Astrocyte (in vitro differentiated cells and primary cell): ENCODE results near the gene POM121L2. TPM values are rescaled to one million over a fixed set of nuclear protein-coding genes. Genes with fewer than 3 reads are reported as not detected.

Experiments
- DNase-seq: peaks from one replicate; pipeline ENCODE4 v3.0.0-alpha.2; 2010; ENCODE audit warnings: low read depth
- FAIRE-seq: peaks from 2 replicates; lab custom pipeline; 2011; peaks lifted over from hg19 to GRCh38; lab: Jason Lieb, UNC
- H2AFZ ChIP-seq: 2 replicates; pipeline ENCODE4 v1.6.0; 2012; ENCODE audit warnings: low read depth, low read length, inconsistent platforms
- H3K27ac ChIP-seq: 2 replicates; pipeline ENCODE4 v1.5.1; 2011; ENCODE audit warnings: low read depth, low read length, inconsistent platforms
- H3K27me3 ChIP-seq: 2 replicates; pipeline ENCODE4 v1.6.0; 2011; ENCODE audit warnings: low read length, inconsistent platforms; ENCODE audit not compliant: insufficient read depth
- H3K36me3 ChIP-seq: 2 replicates; pipeline ENCODE4 v1.5.1; 2011; ENCODE audit warnings: low read length, inconsistent platforms; ENCODE audit not compliant: insufficient read depth
- H3K4me1 ChIP-seq: 2 replicates; pipeline ENCODE4 v1.5.1; 2011; ENCODE audit warnings: low read length, inconsistent platforms; ENCODE audit not compliant: insufficient read depth
- H3K4me2 ChIP-seq: 2 replicates; pipeline ENCODE4 v1.6.0; 2012; ENCODE audit warnings: low read length, inconsistent platforms
- H3K4me3 ChIP-seq: 2 replicates; pipeline ENCODE4 v1.5.1; 2011; ENCODE audit warnings: low read depth, mild to moderate bottlenecking, low read length, inconsistent platforms; ENCODE audit not compliant: insufficient read depth
- H3K79me2 ChIP-seq: 2 replicates; pipeline ENCODE4 v1.6.0; 2012; ENCODE audit warnings: mild to moderate bottlenecking, low read length, inconsistent platforms; ENCODE audit not compliant: insufficient read depth
- H3K9ac ChIP-seq: 2 replicates; pipeline ENCODE4 v1.6.0; 2012; ENCODE audit warnings: mild to moderate bottlenecking, low read length, inconsistent platforms
- H3K9me3 ChIP-seq: 2 replicates; pipeline ENCODE4 v1.5.1; 2012; ENCODE audit warnings: low read depth, mild to moderate bottlenecking, low read length, inconsistent platforms; ENCODE audit not compliant: insufficient read depth
- H4K20me1 ChIP-seq: 2 replicates; pipeline ENCODE4 v1.6.0; 2012; ENCODE audit warnings: low read length, inconsistent platforms; ENCODE audit not compliant: insufficient read depth
- H3K27ac Mint-ChIP-seq: one replicate; pipeline ENCODE4 v1.8.0; 2021; ENCODE audit warnings: mild to moderate bottlenecking, mixed read lengths; ENCODE audit not compliant: unreplicated experiment
- H3K27me3 Mint-ChIP-seq: one replicate; pipeline ENCODE4 v1.8.0; 2021; ENCODE audit warnings: low read depth, mixed read lengths; ENCODE audit not compliant: unreplicated experiment
- H3K36me3 Mint-ChIP-seq: one replicate; pipeline ENCODE4 v1.8.0; 2021; ENCODE audit warnings: low read depth, mixed read lengths; ENCODE audit not compliant: unreplicated experiment
- H3K4me1 Mint-ChIP-seq: one replicate; pipeline ENCODE4 v1.8.0; 2021; ENCODE audit warnings: low read depth, mixed read lengths; ENCODE audit not compliant: unreplicated experiment
- H3K4me3 Mint-ChIP-seq: one replicate; pipeline ENCODE4 v1.8.0; 2021; ENCODE audit warnings: mild to moderate bottlenecking, moderate library complexity, mixed read lengths; ENCODE audit not compliant: unreplicated experiment
- H3K9me3 Mint-ChIP-seq: one replicate; pipeline ENCODE4 v1.8.0; 2021; ENCODE audit warnings: mild to moderate bottlenecking, mixed read lengths; ENCODE audit not compliant: unreplicated experiment
- CTCF ChIP-seq: IDR thresholded peaks from 2 replicates; pipeline ENCODE4 v1.5.1; 2011; ENCODE audit warnings: low read depth, mild to moderate bottlenecking, inconsistent platforms, low read length, moderate library complexity; ENCODE audit not compliant: insufficient read depth
- EZH2 ChIP-seq: IDR thresholded peaks from 2 replicates; pipeline ENCODE4 v1.6.1; 2012; ENCODE audit warnings: mild to moderate bottlenecking, low read length, inconsistent platforms; ENCODE audit not compliant: insufficient read depth
- total RNA-seq: library from RNA; stranded (reverse); gene quantifications from 2 replicates; pipeline ENCODE4 v1.2.1, GENCODE V29; 2021

POM121L2 gene
- total RNA-seq, 1 donor from 2014 or later = not detected

- TF ChIP-seq CTCF = no peak
- TF ChIP-seq EZH2 = no peak
- H3K4me3 ChIP-seq = no peak overlapping the region
- H3K4me1 ChIP-seq = peaks cover 2% of the 10 kb centered on the region
- peaks cover 14% of the 10 kb centered on the region for H3K27me3 ChIP-seq
- Mint-ChIP-seq H3K27me3 (peaks cover 31% of the 10 kb centered on the region), H3K4me1 (no peaks in the 10 kb centered on the region), H3K27ac (no peak overlapping the region), H3K9me3 (peaks cover 11% of the 10 kb centered on the region), H3K36me3 (peaks cover 3% of the 10 kb centered on the region), H3K4me3 (no peak overlapping the region)
- DNase-seq (no peak), FAIRE-seq (no peak)
- no peaks in the 10 kb centered on the region for H4K20me1 ChIP-seq
- no peak overlapping the region for H2AFZ ChIP-seq
- H3K27ac ChIP-seq = no peak overlapping the region
- H3K9ac ChIP-seq = no peak overlapping the region
- no peak overlapping the region for H3K4me2 ChIP-seq
- H3K79me2 ChIP-seq = no peaks in the 10 kb centered on the region
- no peaks in the 10 kb centered on the region for H3K36me3 ChIP-seq
- no peaks in the 10 kb centered on the region for H3K9me3 ChIP-seq
These were observed 2.0 kb upstream of the POM121L2 start for GRCh38 chr6:27314046-27314445.

GRCh38 chr6:27312950-27313271 lies 838 bp upstream of the POM121L2 start:
- peak overlapping the region; percentile 43 for H3K4me3 ChIP-seq
- FAIRE-seq (no peak), DNase-seq (no peak)
- H4K20me1 ChIP-seq = no peaks in the 10 kb centered on the region
- H3K4me1 ChIP-seq = peaks cover 2% of the 10 kb centered on the region
- TF ChIP-seq CTCF (no peak), EZH2 (no peak)
- H3K27ac ChIP-seq = no peak overlapping the region
- H3K4me1 Mint-ChIP-seq = no peaks in the 10 kb centered on the region
- H3K27me3 ChIP-seq = peaks cover 14% of the 10 kb centered on the region
- no peaks in the 10 kb centered on the region for H3K9me3 ChIP-seq
- H3K9me3 Mint-ChIP-seq = peaks cover 11% of the 10 kb centered on the region
- H3K9ac ChIP-seq = no peak overlapping the region
- no peak overlapping the region for H3K27ac Mint-ChIP-seq
- no peaks in the 10 kb centered on the region for H3K79me2 ChIP-seq
- H3K27me3 Mint-ChIP-seq = peaks cover 35% of the 10 kb centered on the region
- no peaks in the 10 kb centered on the region for H3K36me3 ChIP-seq
- peak overlapping the region; percentile 83 for H2AFZ ChIP-seq
- peak overlapping the region; percentile 86 for H3K4me2 ChIP-seq
- H3K36me3 Mint-ChIP-seq = peaks cover 3% of the 10 kb centered on the region
- H3K4me3 Mint-ChIP-seq = peak overlapping the region; percentile 86

GRCh38 chr6:27311806-27312145 lies 297 bp downstream of the POM121L2 start:
- Histone ChIP-seq H3K27ac (no peak overlapping the region), H2AFZ (peak overlapping the region; percentile 83), H3K9me3 (no peaks in the 10 kb centered on the region), H3K27me3 (peaks cover 14% of the 10 kb centered on the region), H3K9ac (no peak overlapping the region), H3K4me1 (peaks cover 2% of the 10 kb centered on the region), H4K20me1 (no peaks in the 10 kb centered on the region), H3K4me3 (peak overlapping the region; percentile 43), H3K4me2 (peak overlapping the region; percentile 86), H3K79me2 (no peaks in the 10 kb centered on the region), H3K36me3 (no peaks in the 10 kb centered on the region)
- H3K27ac Mint-ChIP-seq = no peak overlapping the region
- TF ChIP-seq CTCF = no peak
- peaks cover 3% of the 10 kb centered on the region for H3K36me3 Mint-ChIP-seq
- no peak for DNase-seq
- FAIRE-seq = no peak
- H3K4me1 Mint-ChIP-seq = no peaks in the 10 kb centered on the region
- H3K4me3 Mint-ChIP-seq = peak overlapping the region; percentile 86
- peaks cover 11% of the 10 kb centered on the region for H3K9me3 Mint-ChIP-seq
- peaks cover 35% of the 10 kb centered on the region for H3K27me3 Mint-ChIP-seq
